Keratinocyte (primary cell): ENCODE data around the gene SKOR2. TPM values are rescaled to one million over a fixed set of nuclear protein-coding genes. Genes with fewer than 3 reads are reported as not detected.

Source experiments
- DNase-seq: peaks from one replicate; pipeline ENCODE4 v3.0.0-alpha.2; 2011; ENCODE audit warnings: low read depth, missing footprints, low spot score
- FAIRE-seq: peaks from 2 replicates; lab custom pipeline; 2011; peaks lifted over from hg19 to GRCh38; lab: Jason Lieb, UNC
- H2AFZ ChIP-seq: 2 replicates; pipeline ENCODE4 v1.6.0; 2012; ENCODE audit warnings: low read length, control low read depth, inconsistent platforms; ENCODE audit not compliant: control insufficient read depth
- H3K27ac ChIP-seq: 2 replicates; pipeline ENCODE4 v1.5.1; 2011; ENCODE audit warnings: low read length; ENCODE audit not compliant: control insufficient read depth, insufficient read depth
- H3K27me3 ChIP-seq: 3 replicates; pipeline ENCODE4 v1.6.0; 2011; ENCODE audit warnings: low read length; ENCODE audit not compliant: control insufficient read depth, insufficient read depth; ENCODE audit errors: extremely low read depth
- H3K36me3 ChIP-seq, 2 experiments: 2 replicates in 1 of 2; 3 replicates in 1 of 2; pipeline ENCODE4 v1.5.1; 2011; ENCODE audit warnings: low read length in 2 of 2, mild to moderate bottlenecking in 1 of 2; ENCODE audit not compliant: control insufficient read depth in 2 of 2, insufficient read depth in 2 of 2; ENCODE audit errors: extremely low read depth in 1 of 2
- H3K4me1 ChIP-seq: 3 replicates; pipeline ENCODE4 v1.5.1; 2011; ENCODE audit warnings: low read length; ENCODE audit not compliant: control insufficient read depth, insufficient read depth; ENCODE audit errors: extremely low read depth
- H3K4me2 ChIP-seq: 3 replicates; pipeline ENCODE4 v1.6.0; 2011; ENCODE audit warnings: low read depth, low read length; ENCODE audit not compliant: control insufficient read depth, insufficient read depth; ENCODE audit errors: extremely low read depth
- H3K4me3 ChIP-seq, 3 experiments: fragments of 200-600 bp in 1 of 3; sonication (generic) in 1 of 3; 2 replicates in 2 of 3; 3 replicates in 1 of 3; pipeline ENCODE4 v1.5.1; 2011 to 2016; ENCODE audit warnings: low read length in 3 of 3, mild to moderate bottlenecking in 3 of 3, control low read depth in 2 of 3, inconsistent platforms in 1 of 3, low read depth in 1 of 3, mixed read lengths in 1 of 3, mixed run types in 1 of 3, moderate library complexity in 1 of 3; ENCODE audit not compliant: control insufficient read depth in 2 of 3, insufficient read depth in 2 of 3; ENCODE audit errors: extremely low read depth in 1 of 3
- H3K79me2 ChIP-seq: 2 replicates; pipeline ENCODE4 v1.6.0; 2012; ENCODE audit warnings: low read length; ENCODE audit not compliant: control insufficient read depth, insufficient read depth
- H3K9ac ChIP-seq: 3 replicates; pipeline ENCODE4 v1.6.0; 2011; ENCODE audit warnings: low read length; ENCODE audit not compliant: control insufficient read depth, insufficient read depth; ENCODE audit errors: extremely low read depth
- H3K9me1 ChIP-seq: 3 replicates; pipeline ENCODE4 v1.6.0; 2011; ENCODE audit warnings: low read length; ENCODE audit not compliant: control insufficient read depth, insufficient read depth; ENCODE audit errors: extremely low read depth
- H3K9me3 ChIP-seq: 2 replicates; pipeline ENCODE4 v1.5.1; 2012; ENCODE audit warnings: low read depth, low read length; ENCODE audit not compliant: control insufficient read depth
- H4K20me1 ChIP-seq: 3 replicates; pipeline ENCODE4 v1.6.0; 2011; ENCODE audit warnings: low read length; ENCODE audit not compliant: control insufficient read depth, insufficient read depth; ENCODE audit errors: extremely low read depth
- EZH2 ChIP-seq: IDR thresholded peaks from one replicate; pipeline ENCODE4 v1.6.1; 2012; ENCODE audit warnings: inconsistent platforms, mild to moderate bottlenecking, low read length, moderate library complexity
- dilution Hi-C: fragments of 300-500 bp; cut with MboI; formaldehyde crosslinking; loops from one replicate; pipeline ENCODE4 v1.7.0; 2020; ENCODE audit warnings: low sequenced_read_pairs; ENCODE audit not compliant: extremely low pct_ligation_motif_present
- polyA plus RNA-seq, 5 experiments: library from polyadenylated mRNA; depleted of rRNA in 3 of 5; stranded (reverse) in 3 of 5; stranded (forward) in 1 of 5; unstranded in 1 of 5; fragments of >200 nt; gene quantifications; 1 replicate in 1 of 5; 2 replicates in 3 of 5; 3 replicates in 1 of 5; pipeline versions ENCODE4 v1.2.1 to v1.2.3, GENCODE V29; 2011 to 2012; ENCODE audit warnings: missing spikeins in 2 of 5, low read depth in 1 of 5, low replicate concordance in 1 of 5
- TF ChIP-seq, protein P1 (sequence below), 3 experiments: IDR thresholded peaks in 1 of 3; conservative IDR thresholded peaks in 1 of 3; optimal IDR thresholded peaks in 1 of 3; 2 replicates in 2 of 3; 3 replicates in 1 of 3; pipeline versions ENCODE3 to v1.5.1; 2011; ENCODE audit warnings: low read length in 3 of 3, mild to moderate bottlenecking in 3 of 3, moderate library complexity in 2 of 3, control low read depth in 1 of 3, inconsistent platforms in 1 of 3; ENCODE audit not compliant: insufficient read depth in 2 of 3; ENCODE audit errors: extremely low read depth in 1 of 3

SKOR2 gene
- polyA plus RNA-seq, 1 donor (not counting 4 experiments of a cell fraction or from before 2014, with no cell fraction given): not detected

GRCh38 chr18:47168509-47168908 is 83.0 kb downstream of the SKOR2 start:
- dilution Hi-C loops: no loop called here
- DNase-seq (no peak), FAIRE-seq (no peak)
- Histone ChIP-seq H2AFZ (no peak overlapping the region), H3K4me2 (no peak overlapping the region), H3K4me3 (no peak overlapping the region), H3K9me1 (no peaks in the 10 kb centered on the region), H3K27ac (no peak overlapping the region), H3K79me2 (peaks cover 77% of the 10 kb centered on the region), H3K9ac (no peak overlapping the region), H4K20me1 (peaks cover 2% of the 10 kb centered on the region), H3K9me3 (no peaks in the 10 kb centered on the region), H3K4me1 (peaks cover 2% of the 10 kb centered on the region), H3K36me3 (no peaks in the 10 kb centered on the region), H3K27me3 (no peaks in the 10 kb centered on the region)
- TF ChIP-seq EZH2: no peak
- TF ChIP-seq, protein P1, sequence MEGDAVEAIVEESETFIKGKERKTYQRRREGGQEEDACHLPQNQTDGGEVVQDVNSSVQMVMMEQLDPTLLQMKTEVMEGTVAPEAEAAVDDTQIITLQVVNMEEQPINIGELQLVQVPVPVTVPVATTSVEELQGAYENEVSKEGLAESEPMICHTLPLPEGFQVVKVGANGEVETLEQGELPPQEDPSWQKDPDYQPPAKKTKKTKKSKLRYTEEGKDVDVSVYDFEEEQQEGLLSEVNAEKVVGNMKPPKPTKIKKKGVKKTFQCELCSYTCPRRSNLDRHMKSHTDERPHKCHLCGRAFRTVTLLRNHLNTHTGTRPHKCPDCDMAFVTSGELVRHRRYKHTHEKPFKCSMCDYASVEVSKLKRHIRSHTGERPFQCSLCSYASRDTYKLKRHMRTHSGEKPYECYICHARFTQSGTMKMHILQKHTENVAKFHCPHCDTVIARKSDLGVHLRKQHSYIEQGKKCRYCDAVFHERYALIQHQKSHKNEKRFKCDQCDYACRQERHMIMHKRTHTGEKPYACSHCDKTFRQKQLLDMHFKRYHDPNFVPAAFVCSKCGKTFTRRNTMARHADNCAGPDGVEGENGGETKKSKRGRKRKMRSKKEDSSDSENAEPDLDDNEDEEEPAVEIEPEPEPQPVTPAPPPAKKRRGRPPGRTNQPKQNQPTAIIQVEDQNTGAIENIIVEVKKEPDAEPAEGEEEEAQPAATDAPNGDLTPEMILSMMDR (optimal IDR thresholded peaks at IDR 0.05 in 1 of 3, IDR thresholded peaks at IDR 0.05 in 1 of 3, conservative IDR thresholded peaks at IDR 0.05 in 1 of 3; ENCODE audit: extremely low read depth in 1 of 3, insufficient read depth in 2 of 3, low read length in 3 of 3): no peak

DNA sequence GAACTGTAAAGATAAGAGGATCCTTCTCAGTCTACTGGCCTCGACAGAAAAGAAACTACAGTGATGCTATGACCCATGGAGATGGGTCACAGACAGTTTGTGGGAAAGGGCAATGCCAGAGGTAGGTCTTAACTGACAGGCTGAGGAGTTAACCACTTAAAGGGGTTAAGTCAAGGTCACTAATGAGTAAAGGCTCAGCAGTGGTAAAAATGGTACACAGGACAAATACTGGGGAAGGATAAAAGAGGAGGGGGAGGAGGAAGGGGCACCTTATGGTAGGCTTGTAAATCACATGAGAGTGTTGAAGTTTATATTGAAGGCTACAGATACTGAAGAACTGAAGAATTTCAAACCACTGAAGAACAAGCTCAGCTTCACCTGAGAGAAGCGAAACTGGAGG is 85.2 kb downstream of the SKOR2 start:
- no peak for FAIRE-seq
- Histone ChIP-seq H3K27ac (no peak overlapping the region), H3K9ac (no peak overlapping the region), H3K4me3 (no peak overlapping the region), H3K4me1 (peaks cover 5% of the 10 kb centered on the region), H3K9me1 (no peaks in the 10 kb centered on the region), H3K4me2 (no peak overlapping the region), H2AFZ (no peak overlapping the region), H3K9me3 (no peaks in the 10 kb centered on the region), H3K27me3 (no peaks in the 10 kb centered on the region), H3K79me2 (peaks cover 74% of the 10 kb centered on the region), H3K36me3 (no peaks in the 10 kb centered on the region), H4K20me1 (peaks cover 4% of the 10 kb centered on the region)
- no peak for DNase-seq
- TF ChIP-seq, protein P1 (optimal IDR thresholded peaks at IDR 0.05 in 1 of 3, IDR thresholded peaks at IDR 0.05 in 1 of 3, conservative IDR thresholded peaks at IDR 0.05 in 1 of 3; ENCODE audit: extremely low read depth in 1 of 3, insufficient read depth in 2 of 3, low read length in 3 of 3): no peak
- no peak for TF ChIP-seq EZH2
- dilution Hi-C loops: no loop called here
